NCI-H1105 treated with DMSO at 0.1 percent for 48 hours (cell line): ENCODE measurements around the gene ANLN.
A peak's percentile ranks its signal among the peaks of the same experiment; 100 is the strongest.
"Not testable (repeated sequence)": the region's sequence is repeated elsewhere in the genome, so short reads cannot be mapped to it uniquely, and the experiment has no call there.

Experiments used
- DNase-seq: peaks from one replicate; lab custom pipeline; 2025; lab: John Stamatoyannopoulos, UW

Gene ANLN

DNA sequence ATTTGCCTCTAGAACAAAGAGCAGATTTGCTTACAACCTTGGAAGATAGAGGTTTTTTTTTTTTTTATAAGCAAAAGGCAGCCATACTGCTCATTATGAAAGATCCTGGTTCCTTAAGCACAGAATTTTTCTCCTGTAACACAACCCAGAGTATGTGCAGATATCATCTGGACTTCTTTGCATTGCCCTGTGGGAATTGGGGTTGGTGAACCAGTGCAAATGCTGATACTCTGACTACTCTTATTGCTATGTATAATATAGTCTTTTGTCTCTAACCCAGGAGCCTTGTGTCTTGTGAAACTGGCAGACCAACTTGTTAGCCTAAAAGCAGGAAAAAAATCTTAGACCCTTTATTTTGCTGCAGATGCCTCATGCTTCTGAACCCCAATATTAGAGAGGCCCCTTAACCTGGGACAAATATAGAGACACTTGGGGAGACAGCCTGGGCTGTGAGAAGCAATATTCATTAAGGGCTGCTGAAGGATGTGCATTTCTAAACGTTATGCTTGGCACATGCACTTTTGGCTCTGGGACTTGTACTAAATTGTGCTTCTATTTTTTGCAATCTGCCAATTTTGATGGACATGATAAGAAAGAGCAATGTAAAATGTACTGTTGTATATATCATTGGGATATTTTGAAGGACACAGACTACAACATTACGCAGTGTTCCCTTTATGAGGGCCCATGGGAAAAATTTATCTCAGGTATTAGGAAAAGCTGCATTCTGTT lies 78.9 kb downstream of the ANLN start:
- DNase-seq = no peak

DNA sequence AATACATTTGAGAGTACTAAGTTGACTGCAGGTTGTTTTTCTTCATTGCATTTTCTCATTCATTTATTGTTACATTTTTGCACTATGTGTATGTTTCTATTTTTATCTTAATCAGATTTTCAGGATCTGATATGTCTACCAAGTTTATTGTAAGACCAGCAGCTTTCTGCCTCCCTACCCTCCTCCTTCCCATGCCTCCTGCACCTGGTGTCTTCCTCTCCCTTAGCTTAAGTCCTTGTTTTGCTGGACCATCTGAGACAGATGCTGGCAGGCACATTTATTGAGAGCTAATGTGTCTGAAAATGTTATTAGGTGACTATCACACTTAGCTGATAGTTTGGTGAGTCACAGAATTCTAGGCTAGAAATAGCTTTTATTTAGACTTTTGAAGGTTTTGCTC lies 79.6 kb downstream of the ANLN start:
- no peak for DNase-seq

- DNase-seq = no peak
These were observed 82.6 kb downstream of the ANLN start for GRCh38 chr7:36472141-36472729.

- DNase-seq = peak; percentile 24
These were observed 84.0 kb downstream of the ANLN start for GRCh38 chr7:36473454-36474282.

DNA sequence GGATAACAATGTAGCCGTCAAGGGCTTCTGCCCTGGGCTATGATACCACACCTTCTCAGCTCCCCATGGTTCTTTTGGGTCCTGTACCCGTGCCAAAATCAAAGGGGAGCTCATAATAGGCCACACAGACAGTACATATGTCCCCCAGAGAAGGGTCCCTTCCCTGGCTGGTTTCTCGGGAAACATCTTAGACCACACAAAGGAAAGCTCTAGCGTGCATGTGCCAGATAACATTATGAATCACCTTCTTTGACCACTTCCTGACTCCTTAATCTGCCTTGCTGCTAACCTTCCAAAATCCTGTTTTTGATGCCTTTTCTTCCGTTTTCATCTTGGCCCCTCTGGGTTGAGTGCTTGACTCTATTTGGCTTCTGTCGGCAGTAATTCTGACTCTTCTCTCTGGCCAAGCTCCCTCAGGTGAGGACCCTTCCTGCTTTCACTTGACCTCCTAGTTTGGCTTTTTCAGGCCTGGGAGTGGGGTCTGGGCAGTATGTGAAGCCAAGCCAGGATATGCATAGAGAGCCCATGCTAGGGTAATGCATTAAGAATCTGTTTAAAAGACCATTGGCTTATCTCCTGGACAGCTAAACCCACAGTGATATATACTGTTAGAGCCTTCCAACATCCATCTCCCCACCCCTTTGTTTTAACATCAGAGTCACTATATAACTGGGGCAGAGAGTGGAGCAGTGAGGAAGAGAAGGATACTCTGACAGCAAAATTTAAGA lies 84.8 kb downstream of the ANLN start:
- DNase-seq = no peak

DNA sequence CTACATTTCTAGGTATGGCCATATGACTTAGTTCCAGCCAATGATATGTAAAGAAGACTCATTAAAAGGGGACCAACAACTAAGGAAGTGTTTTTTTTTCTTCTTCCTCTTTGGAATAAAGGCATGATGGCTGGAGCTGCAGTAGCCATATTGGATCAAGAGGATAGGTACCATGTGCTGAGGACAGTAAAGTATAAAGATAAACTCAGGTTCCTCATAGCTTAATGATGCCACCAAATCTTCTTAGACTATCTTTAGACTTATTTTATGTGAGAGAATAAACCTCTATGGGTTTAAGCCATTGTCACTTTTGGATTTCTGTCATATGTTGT lies 85.3 kb downstream of the ANLN start:
- no peak for DNase-seq

GRCh38 chr7:36475381-36475780 lies 85.7 kb downstream of the ANLN start:
- no peak for DNase-seq

GRCh38 chr7:36478745-36479144 lies 89.1 kb downstream of the ANLN start:
- no peak for DNase-seq

GRCh38 chr7:36483853-36484252 lies 94.2 kb downstream of the ANLN start:
- DNase-seq = not testable (repeated sequence)

- no peak for DNase-seq
These were observed 94.6 kb downstream of the ANLN start for GRCh38 chr7:36484265-36484664.

DNA sequence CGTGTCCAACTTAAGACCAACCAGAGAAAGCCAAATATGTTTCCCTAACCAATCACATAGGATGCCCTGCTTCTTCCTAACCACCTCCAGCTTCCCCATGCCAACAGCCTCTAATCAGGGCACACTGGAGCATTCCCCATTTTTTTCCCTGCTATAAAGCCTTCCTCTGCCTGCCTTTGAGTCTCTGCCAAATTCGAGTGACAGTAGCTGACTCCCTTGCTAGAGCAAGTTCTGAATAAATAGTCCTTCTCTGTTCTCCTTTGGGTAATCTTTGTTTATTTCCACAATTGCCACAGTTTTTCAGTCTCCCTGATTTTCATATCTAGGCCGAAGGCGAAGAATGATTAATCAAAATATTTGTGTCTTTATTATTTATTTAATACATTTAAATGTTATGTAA lies 96.7 kb downstream of the ANLN start:
- no peak for DNase-seq

GRCh38 chr7:36487756-36488336 lies 98.2 kb downstream of the ANLN start:
- DNase-seq = peak; percentile 72

GRCh38 chr7:36488672-36489071 lies 99.0 kb downstream of the ANLN start:
- not testable (repeated sequence) for DNase-seq

GRCh38 chr7:36490419-36490830 lies 100.8 kb downstream of the ANLN start:
- no peak for DNase-seq

DNA sequence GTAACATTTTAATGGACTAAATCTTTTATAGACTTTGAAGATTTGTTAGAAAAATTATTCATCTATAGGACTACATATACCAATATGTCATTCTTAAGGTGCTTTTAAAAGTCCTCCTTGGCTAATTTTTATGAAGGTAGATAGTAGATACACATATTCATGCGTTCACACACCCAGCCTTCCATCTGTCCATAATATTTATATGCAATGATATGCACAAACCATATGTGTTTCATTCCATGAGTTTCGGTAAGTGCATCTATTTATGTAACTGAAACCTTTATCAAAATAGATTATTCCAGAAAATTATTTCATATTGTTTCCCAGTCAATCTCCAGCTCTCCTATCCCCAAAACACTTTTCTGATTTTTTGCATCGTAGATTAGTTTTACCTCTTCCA lies 101.7 kb downstream of the ANLN start:
- no peak for DNase-seq

GRCh38 chr7:36496576-36496975 lies 106.9 kb downstream of the ANLN start:
- DNase-seq = no peak

- DNase-seq = not testable (repeated sequence)
These were observed 107.5 kb downstream of the ANLN start for GRCh38 chr7:36497176-36497575.

DNA sequence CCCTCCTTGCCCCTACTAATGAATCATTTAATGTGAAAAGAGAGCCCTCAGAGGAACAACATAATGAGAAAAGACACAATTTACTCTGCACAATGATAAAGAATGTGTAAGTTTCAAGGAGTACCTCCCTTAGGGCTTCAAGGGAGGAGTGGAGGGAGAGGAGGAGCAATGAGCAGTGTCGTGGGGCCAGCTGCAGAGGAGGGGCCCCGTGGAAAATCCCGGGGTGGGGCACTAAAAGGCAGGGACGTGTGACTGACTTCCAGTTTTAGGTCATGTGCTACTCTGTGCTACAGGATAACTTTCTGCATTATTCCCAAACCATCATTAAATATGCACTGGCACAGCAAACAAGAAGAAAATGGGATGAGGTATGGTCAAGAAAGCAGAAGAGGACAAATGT lies 108.1 kb downstream of the ANLN start:
- DNase-seq = no peak
